ENCODE data around the gene USP7.
A peak's percentile ranks its signal among the peaks of the same experiment; 100 is the strongest.

Gene USP7

GRCh38 chr16:8858994-8859912 lies 104.5 kb downstream of the USP7 start:
- Histone ChIP-seq H3K79me2 (ENCODE audit: control insufficient read depth, low read length) (peaks cover 64% of the 10 kb centered on the region), H3F3A (ENCODE audit: control insufficient read depth, insufficient read depth) (no peaks in the 10 kb centered on the region), H3K4me2 (ENCODE audit: low read length) (no peak overlapping the region), H3K27me3 (ENCODE audit: control insufficient read depth, low read length) (no peaks in the 10 kb centered on the region), H3K27ac (ENCODE audit: low read depth, low read length) (no peak overlapping the region), H3K9me3 (ENCODE audit: control insufficient read depth, insufficient read depth, low read length) (no peaks in the 10 kb centered on the region), H3K9me2 (replicated peaks; ENCODE audit: control insufficient read depth, low read length) (no peaks in the 10 kb centered on the region), H3K4me1 (ENCODE audit: control insufficient read depth, low read length) (peaks cover 33% of the 10 kb centered on the region), H3K4me3 (ENCODE audit: low read length) (no peak overlapping the region), H3K36me3 (ENCODE audit: control insufficient read depth, low read length) (peaks cover 68% of the 10 kb centered on the region), H4K20me1 (ENCODE audit: control insufficient read depth, insufficient read depth, low read depth, low read length) (peaks cover 10% of the 10 kb centered on the region; the same call in 1 of the 2 replicates)
- no peak for TF ChIP-seq EZH2phosphoT487 (IDR thresholded peaks at IDR 0.05; ENCODE audit: borderline replicate concordance, low read length)
- TF ChIP-seq, protein P1, sequence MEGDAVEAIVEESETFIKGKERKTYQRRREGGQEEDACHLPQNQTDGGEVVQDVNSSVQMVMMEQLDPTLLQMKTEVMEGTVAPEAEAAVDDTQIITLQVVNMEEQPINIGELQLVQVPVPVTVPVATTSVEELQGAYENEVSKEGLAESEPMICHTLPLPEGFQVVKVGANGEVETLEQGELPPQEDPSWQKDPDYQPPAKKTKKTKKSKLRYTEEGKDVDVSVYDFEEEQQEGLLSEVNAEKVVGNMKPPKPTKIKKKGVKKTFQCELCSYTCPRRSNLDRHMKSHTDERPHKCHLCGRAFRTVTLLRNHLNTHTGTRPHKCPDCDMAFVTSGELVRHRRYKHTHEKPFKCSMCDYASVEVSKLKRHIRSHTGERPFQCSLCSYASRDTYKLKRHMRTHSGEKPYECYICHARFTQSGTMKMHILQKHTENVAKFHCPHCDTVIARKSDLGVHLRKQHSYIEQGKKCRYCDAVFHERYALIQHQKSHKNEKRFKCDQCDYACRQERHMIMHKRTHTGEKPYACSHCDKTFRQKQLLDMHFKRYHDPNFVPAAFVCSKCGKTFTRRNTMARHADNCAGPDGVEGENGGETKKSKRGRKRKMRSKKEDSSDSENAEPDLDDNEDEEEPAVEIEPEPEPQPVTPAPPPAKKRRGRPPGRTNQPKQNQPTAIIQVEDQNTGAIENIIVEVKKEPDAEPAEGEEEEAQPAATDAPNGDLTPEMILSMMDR (IDR thresholded peaks at IDR 0.05; ENCODE audit: low read depth, low read length, poor library complexity, severe bottlenecking) = no peak

GRCh38 chr16:8855972-8856371 lies 107.7 kb downstream of the USP7 start:
- Histone ChIP-seq H3F3A (ENCODE audit: control insufficient read depth, insufficient read depth) (peaks cover 4% of the 10 kb centered on the region; the same call in 1 of the 2 replicates), H3K4me2 (ENCODE audit: low read length) (no peak overlapping the region), H3K36me3 (ENCODE audit: control insufficient read depth, low read length) (peaks cover 79% of the 10 kb centered on the region), H3K27me3 (ENCODE audit: control insufficient read depth, low read length) (no peaks in the 10 kb centered on the region), H3K9me2 (replicated peaks; ENCODE audit: control insufficient read depth, low read length) (no peaks in the 10 kb centered on the region), H3K27ac (ENCODE audit: low read depth, low read length) (no peak overlapping the region), H3K4me3 (ENCODE audit: low read length) (no peak overlapping the region), H3K9me3 (ENCODE audit: control insufficient read depth, insufficient read depth, low read length) (no peaks in the 10 kb centered on the region), H3K4me1 (ENCODE audit: control insufficient read depth, low read length) (peaks cover 8% of the 10 kb centered on the region), H4K20me1 (ENCODE audit: control insufficient read depth, insufficient read depth, low read depth, low read length) (peaks cover 5% of the 10 kb centered on the region; the same call in 1 of the 2 replicates), H3K79me2 (ENCODE audit: control insufficient read depth, low read length) (peaks cover 31% of the 10 kb centered on the region)
- TF ChIP-seq EZH2phosphoT487 (IDR thresholded peaks at IDR 0.05; ENCODE audit: borderline replicate concordance, low read length) = no peak
- TF ChIP-seq, protein P1 (IDR thresholded peaks at IDR 0.05; ENCODE audit: low read depth, low read length, poor library complexity, severe bottlenecking) = no peak

- Histone ChIP-seq H3K36me3 (ENCODE audit: control insufficient read depth, low read length) (peaks cover 83% of the 10 kb centered on the region), H3K4me3 (ENCODE audit: low read length) (no peak overlapping the region), H3K27ac (ENCODE audit: low read depth, low read length) (no peak overlapping the region), H3K27me3 (ENCODE audit: control insufficient read depth, low read length) (no peaks in the 10 kb centered on the region), H3K4me2 (ENCODE audit: low read length) (no peak overlapping the region), H3K9me2 (replicated peaks; ENCODE audit: control insufficient read depth, low read length) (no peaks in the 10 kb centered on the region), H3K4me1 (ENCODE audit: control insufficient read depth, low read length) (peaks cover under 1% of the 10 kb centered on the region; the same call in 1 of the 2 replicates), H3K9me3 (ENCODE audit: control insufficient read depth, insufficient read depth, low read length) (no peaks in the 10 kb centered on the region), H3K79me2 (ENCODE audit: control insufficient read depth, low read length) (peaks cover 24% of the 10 kb centered on the region), H3F3A (ENCODE audit: control insufficient read depth, insufficient read depth) (peaks cover 4% of the 10 kb centered on the region; the same call in 1 of the 2 replicates), H4K20me1 (ENCODE audit: control insufficient read depth, insufficient read depth, low read depth, low read length) (peaks cover 3% of the 10 kb centered on the region; the same call in 1 of the 2 replicates)
- no peak for TF ChIP-seq EZH2phosphoT487 (IDR thresholded peaks at IDR 0.05; ENCODE audit: borderline replicate concordance, low read length)
- TF ChIP-seq, protein P1 (IDR thresholded peaks at IDR 0.05; ENCODE audit: low read depth, low read length, poor library complexity, severe bottlenecking) = peak; percentile 42
Measured at GRCh38 chr16:8855051-8855786, 108.5 kb downstream of the USP7 start.
